Astrocyte (in vitro differentiated cells and primary cell): ENCODE data around the gene ATG14.

Source experiments
- CTCF ChIP-seq: IDR thresholded peaks from 2 replicates; pipeline ENCODE4 v1.5.1; 2011; ENCODE audit warnings: low read depth, mild to moderate bottlenecking, inconsistent platforms, low read length, moderate library complexity; ENCODE audit not compliant: insufficient read depth
- EZH2 ChIP-seq: IDR thresholded peaks from 2 replicates; pipeline ENCODE4 v1.6.1; 2012; ENCODE audit warnings: mild to moderate bottlenecking, low read length, inconsistent platforms; ENCODE audit not compliant: insufficient read depth

GRCh38 chr14:55426891-55427290 lies 15.3 kb upstream of the ATG14 start:
- TF ChIP-seq CTCF = no peak
- TF ChIP-seq EZH2 = no peak
